Measurements from ENCODE around the gene TBKBP1. TPM values are rescaled to one million over a fixed set of nuclear protein-coding genes. Genes with fewer than 3 reads are reported as not detected.

The TBKBP1 gene
- total RNA-seq, 3 donors from 2014 or later = 4.5 to 11.5 (median 8.3) TPM

GRCh38 chr17:47660064-47660492, 33.9 kb upstream of the TBKBP1 start:
- Histone ChIP-seq H3K27ac (no peak overlapping the region), H3K27me3 (no peaks in the 10 kb centered on the region), H3K4me3 (no peak overlapping the region), H3K4me1 (no peaks in the 10 kb centered on the region), H3K9me3 (no peaks in the 10 kb centered on the region), H3K36me3 (peaks cover 5% of the 10 kb centered on the region)
- intact Hi-C loops (cut with DNase I; ENCODE audit: low total_unique reads) = no loop called here
- DNase-seq (ENCODE audit: low spot score in 2 of 2) = no peak
- TF ChIP-seq POLR2AphosphoS5 (IDR thresholded peaks at IDR 0.05) = no peak
- TF ChIP-seq, protein P1, sequence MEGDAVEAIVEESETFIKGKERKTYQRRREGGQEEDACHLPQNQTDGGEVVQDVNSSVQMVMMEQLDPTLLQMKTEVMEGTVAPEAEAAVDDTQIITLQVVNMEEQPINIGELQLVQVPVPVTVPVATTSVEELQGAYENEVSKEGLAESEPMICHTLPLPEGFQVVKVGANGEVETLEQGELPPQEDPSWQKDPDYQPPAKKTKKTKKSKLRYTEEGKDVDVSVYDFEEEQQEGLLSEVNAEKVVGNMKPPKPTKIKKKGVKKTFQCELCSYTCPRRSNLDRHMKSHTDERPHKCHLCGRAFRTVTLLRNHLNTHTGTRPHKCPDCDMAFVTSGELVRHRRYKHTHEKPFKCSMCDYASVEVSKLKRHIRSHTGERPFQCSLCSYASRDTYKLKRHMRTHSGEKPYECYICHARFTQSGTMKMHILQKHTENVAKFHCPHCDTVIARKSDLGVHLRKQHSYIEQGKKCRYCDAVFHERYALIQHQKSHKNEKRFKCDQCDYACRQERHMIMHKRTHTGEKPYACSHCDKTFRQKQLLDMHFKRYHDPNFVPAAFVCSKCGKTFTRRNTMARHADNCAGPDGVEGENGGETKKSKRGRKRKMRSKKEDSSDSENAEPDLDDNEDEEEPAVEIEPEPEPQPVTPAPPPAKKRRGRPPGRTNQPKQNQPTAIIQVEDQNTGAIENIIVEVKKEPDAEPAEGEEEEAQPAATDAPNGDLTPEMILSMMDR (IDR thresholded peaks at IDR 0.05) = no peak
- no peak for TF ChIP-seq POLR2A (IDR thresholded peaks at IDR 0.05)

DNA sequence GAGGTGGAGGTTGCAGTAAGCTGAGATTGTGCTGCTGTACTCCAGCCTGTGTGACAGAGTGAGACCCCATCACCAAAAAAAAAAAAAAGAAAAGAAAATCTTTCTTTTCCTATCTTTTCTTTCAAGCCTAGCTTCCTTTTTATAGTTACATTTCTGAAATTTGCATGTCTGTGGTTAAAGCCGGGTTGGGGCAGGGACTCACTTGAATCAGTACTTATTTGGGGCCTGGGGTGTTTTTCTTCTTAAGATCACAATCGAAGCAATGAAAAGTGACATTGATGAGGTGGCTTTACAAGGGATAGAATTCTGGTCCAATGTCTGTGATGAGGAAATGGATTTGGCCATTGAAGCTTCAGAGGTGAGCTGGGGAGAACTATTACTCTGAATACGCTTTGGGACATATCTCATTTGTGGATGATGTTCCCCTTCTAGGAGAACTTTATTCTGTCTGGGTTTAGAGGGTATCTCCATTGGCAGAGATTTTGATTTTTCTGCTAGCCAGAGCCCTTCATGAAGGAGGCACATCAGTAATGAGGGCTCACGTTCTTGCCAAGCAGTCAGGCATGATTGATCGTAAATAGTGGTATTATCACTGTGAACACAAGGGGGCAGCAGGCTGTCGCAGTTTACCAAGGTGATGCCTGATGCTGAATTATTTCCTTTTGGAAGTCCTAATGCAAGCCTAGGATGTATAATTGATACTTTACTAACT, 29.9 kb upstream of the TBKBP1 start:
- no peaks in the 10 kb centered on the region for H3K36me3 ChIP-seq
- H3K4me3 ChIP-seq = no peak overlapping the region
- H3K27me3 ChIP-seq = no peaks in the 10 kb centered on the region
- H3K9me3 ChIP-seq = no peaks in the 10 kb centered on the region
- DNase-seq (ENCODE audit: low spot score in 2 of 2) = peak in 1 of 2 donors; percentile 40
- H3K4me1 ChIP-seq = no peaks in the 10 kb centered on the region
- intact Hi-C loops (cut with DNase I; ENCODE audit: low total_unique reads) = no loop called here
- no peak for TF ChIP-seq POLR2AphosphoS5 (IDR thresholded peaks at IDR 0.05)
- TF ChIP-seq, protein P1 (IDR thresholded peaks at IDR 0.05) = peak; percentile 53 to 66 (median 58)
- H3K27ac ChIP-seq = no peak overlapping the region

DNA sequence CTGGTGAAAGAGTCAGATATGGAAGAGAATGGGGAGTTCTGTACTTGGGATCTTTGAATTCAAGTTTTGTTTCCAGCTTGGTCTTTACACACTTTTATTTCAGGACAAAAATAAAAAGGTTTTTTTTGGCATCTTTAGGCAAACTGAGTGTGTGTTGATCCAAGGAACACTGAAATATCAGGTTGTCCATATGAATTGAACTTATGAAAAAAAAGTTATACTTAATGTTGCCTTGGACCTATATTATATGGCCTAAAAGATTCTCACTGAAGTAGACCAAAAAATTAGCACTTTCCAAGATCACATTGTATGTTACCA, 29.4 kb upstream of the TBKBP1 start:
- Histone ChIP-seq H3K27me3 (no peaks in the 10 kb centered on the region), H3K4me3 (no peak overlapping the region), H3K9me3 (no peaks in the 10 kb centered on the region), H3K36me3 (peaks cover 4% of the 10 kb centered on the region), H3K4me1 (no peaks in the 10 kb centered on the region), H3K27ac (no peak overlapping the region)
- intact Hi-C loops (cut with DNase I; ENCODE audit: low total_unique reads) = no loop called here
- DNase-seq (ENCODE audit: low spot score in 2 of 2) = no peak
- TF ChIP-seq, protein P1 (IDR thresholded peaks at IDR 0.05) = no peak
- TF ChIP-seq POLR2A (IDR thresholded peaks at IDR 0.05) (no peak), POLR2AphosphoS5 (IDR thresholded peaks at IDR 0.05) (no peak)

GRCh38 chr17:47665655-47666054, 28.3 kb upstream of the TBKBP1 start:
- H3K27ac ChIP-seq = no peak overlapping the region
- intact Hi-C loops (cut with DNase I; ENCODE audit: low total_unique reads) = no loop called here
- H3K27me3 ChIP-seq = no peaks in the 10 kb centered on the region
- H3K4me3 ChIP-seq = no peak overlapping the region
- H3K9me3 ChIP-seq = no peaks in the 10 kb centered on the region
- TF ChIP-seq, protein P1 (IDR thresholded peaks at IDR 0.05) = no peak
- no peak for TF ChIP-seq POLR2A (IDR thresholded peaks at IDR 0.05)
- no peak for TF ChIP-seq POLR2AphosphoS5 (IDR thresholded peaks at IDR 0.05)
- no peak for DNase-seq (ENCODE audit: low spot score in 2 of 2)
- no peaks in the 10 kb centered on the region for H3K4me1 ChIP-seq
- peaks cover 7% of the 10 kb centered on the region for H3K36me3 ChIP-seq

GRCh38 chr17:47669081-47669480, 24.9 kb upstream of the TBKBP1 start:
- Histone ChIP-seq H3K9me3 (no peaks in the 10 kb centered on the region), H3K27me3 (no peaks in the 10 kb centered on the region), H3K4me3 (no peak overlapping the region), H3K4me1 (no peaks in the 10 kb centered on the region), H3K36me3 (peaks cover 7% of the 10 kb centered on the region), H3K27ac (no peak overlapping the region)
- no peak for DNase-seq (ENCODE audit: low spot score in 2 of 2)
- intact Hi-C loops (cut with DNase I; ENCODE audit: low total_unique reads) = no loop called here
- no peak for TF ChIP-seq POLR2AphosphoS5 (IDR thresholded peaks at IDR 0.05)
- TF ChIP-seq, protein P1 (IDR thresholded peaks at IDR 0.05) = no peak
- TF ChIP-seq POLR2A (IDR thresholded peaks at IDR 0.05) = no peak

All from breast epithelium (tissue), 4 donors.